HG03575 (cell line): ENCODE results near the gene KRTAP4-16.
"Not testable (repeated sequence)": the region's sequence is repeated elsewhere in the genome, so short reads cannot be mapped to it uniquely, and the experiment has no call there.

Experiments
- ATAC-seq: cut with Tn5 transposase; IDR thresholded peaks from one replicate; pipeline ENCODE4 v1.9.1; 2021; ENCODE audit not compliant: unreplicated experiment, insufficient number of reproducible peaks, low FRiP score; ENCODE audit errors: extremely low read depth

Gene KRTAP4-16

DNA sequence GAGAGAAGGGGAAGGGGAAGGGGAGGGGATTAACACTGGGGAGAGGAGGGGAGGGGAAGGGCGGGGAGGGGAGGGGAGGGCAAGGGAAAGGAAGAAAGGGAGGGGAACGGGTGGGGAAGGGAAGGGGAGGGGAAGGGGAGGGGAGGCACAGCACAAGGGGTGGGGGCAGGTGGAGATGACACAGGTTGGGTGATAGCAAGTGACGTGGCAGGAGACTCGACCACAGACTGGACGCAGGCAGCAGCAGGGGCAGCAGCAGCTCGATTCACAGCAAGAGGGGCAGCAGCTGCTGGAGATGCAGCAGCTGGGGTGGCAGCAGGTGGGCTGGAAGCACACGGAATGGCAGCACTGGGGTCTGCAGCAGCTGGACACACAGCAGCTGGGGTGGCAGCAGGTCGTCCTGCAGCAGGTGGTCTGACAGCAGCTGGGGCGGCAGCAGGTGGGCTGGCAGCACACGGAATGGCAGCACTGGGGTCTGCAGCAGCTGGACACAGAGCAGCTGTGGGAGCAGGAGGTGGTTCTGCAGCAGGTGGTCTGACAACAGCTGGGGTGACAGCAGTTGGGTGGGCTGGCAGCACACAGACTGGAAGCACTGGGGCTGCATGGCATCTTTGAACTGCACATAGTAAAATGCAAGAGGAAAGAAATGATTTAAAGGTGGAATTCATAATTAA, at the start of gene KRTAP4-16:
TSS of gene KRTAP4-16 (minus strand) at position 624 of the 674 bp plus-strand sequence. CDS start at position 624, 0 bp downstream.
- ATAC-seq: no peak

- no peak for ATAC-seq
Measured at GRCh38 chr17:41151525-41151924, 49.5 kb upstream of the KRTAP4-16 start.

DNA sequence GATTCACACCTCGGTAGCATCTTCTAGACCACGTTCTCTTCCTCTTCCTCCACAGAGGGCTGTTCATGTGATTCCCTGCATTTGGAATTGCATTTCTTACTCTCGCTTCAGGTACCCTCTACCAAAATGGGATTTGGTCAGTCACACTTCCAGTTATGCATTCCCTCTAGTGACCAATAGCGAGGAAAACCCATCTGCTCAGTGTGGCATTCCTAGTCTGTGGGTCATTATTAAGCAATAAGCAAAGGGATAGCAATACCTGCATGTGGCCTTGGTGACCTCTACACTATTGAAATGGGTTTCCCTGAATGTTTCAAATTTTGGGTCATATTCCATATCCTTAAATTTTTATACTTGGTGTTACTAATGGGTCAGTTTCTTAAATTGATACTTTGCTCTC, 48.0 kb upstream of the KRTAP4-16 start:
- no peak for ATAC-seq

DNA sequence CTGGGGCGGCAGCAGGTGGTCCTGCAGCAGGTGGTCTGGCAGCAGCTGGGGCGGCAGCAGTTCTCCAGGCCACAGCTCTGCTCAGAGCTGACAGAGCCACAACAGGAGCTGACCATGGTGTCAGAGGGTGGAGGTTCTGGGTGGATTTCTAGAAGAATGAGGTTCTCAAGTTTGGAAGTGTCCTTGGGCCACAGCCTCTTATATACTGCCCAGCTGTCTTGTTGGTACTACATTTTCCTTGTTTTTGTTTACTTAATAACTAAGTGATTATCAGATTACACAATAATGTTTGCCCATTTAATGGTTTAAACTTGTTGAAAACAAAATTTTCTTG, 47.6 kb upstream of the KRTAP4-16 start, which contains the start of gene KRTAP4-5:
TSS of gene KRTAP4-5 (minus strand) at position 174 of the 334 bp plus-strand sequence. CDS start at position 116, 58 bp downstream.
- no peak for ATAC-seq

- ATAC-seq: not testable (repeated sequence)
Measured at GRCh38 chr17:41148971-41149651, 47.1 kb upstream of the KRTAP4-16 start.

DNA sequence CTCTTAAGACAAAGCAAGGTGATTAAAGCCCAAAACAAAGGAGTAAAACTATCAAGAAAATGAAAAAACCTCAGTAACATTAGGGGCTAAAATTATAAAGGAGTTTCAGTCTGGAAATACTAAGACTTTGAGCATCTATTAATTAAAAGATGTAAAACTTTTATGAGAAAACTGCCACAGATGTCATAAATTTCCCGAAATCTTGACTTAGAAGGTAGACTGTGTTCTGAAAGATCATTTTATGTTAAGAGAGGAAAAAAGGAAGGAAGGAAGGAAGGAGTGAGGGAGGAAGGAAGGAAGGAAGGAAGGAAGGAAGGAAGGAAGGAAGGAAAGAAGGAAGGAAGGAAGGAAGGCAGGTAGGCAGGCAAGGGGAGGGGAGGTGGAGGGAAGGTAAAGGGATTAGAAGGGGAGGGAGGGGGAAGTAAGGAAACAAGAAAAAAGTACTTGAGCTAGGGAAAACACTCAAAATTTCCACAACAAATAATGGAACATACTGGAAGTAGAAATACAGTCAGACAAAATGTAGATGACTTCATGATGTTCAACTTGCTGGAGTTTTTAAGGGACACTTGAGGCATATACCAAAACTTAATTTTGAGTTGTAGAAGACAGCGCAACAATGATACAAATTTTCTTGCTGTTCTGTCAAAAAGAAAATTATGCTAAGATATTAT, 45.7 kb upstream of the KRTAP4-16 start:
- ATAC-seq: no peak

DNA sequence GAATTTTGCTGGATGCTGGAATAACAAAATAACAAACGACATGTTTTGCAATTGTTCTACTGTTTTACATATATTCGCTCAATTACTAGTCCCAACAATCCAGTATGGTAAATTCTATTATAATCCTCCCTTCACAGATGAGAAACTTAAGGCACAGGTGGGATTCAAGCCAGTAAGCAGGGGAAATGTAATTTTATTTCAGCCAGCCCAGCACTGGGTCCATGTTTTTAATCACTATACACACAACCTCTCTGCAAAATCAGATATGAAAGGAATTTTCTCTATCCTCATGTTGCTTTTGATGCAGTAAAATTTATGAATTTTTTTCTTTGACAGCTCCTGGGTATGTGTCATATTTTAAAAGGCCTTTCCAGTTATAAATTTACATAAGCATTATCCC, 43.3 kb upstream of the KRTAP4-16 start:
- ATAC-seq: no peak

DNA sequence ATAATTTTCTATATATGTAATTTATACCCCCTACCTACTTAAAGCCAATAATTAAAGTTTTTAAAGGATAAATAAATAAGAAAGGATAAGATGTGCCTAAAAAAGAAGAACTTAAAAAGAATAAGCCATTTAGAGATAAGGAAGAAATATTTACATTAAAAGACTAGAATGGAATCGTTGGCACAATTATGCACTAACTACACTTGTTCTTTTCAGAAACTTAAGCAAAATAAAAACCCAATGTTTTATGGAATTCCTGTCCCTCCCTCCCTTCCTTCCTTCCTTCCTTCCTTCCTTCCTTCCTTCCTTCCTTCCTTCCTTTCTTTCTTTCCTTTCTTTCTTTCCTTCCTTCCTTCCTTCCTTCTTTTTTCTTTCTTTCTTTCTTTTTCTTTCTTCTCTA, 42.8 kb upstream of the KRTAP4-16 start:
- ATAC-seq: no peak

- no peak for ATAC-seq
Measured at GRCh38 chr17:41141361-41141760, 39.4 kb upstream of the KRTAP4-16 start.

- ATAC-seq: no peak
Measured at GRCh38 chr17:41140360-41141131, 38.5 kb upstream of the KRTAP4-16 start, which contains the start of gene KRTAP4-6. TSS of gene KRTAP4-6 (minus strand) at chr17:41140544. CDS start at chr17:41140487, 57 bp downstream.

- not testable (repeated sequence) for ATAC-seq
Measured at GRCh38 chr17:41139865-41140264, 37.9 kb upstream of the KRTAP4-16 start.

DNA sequence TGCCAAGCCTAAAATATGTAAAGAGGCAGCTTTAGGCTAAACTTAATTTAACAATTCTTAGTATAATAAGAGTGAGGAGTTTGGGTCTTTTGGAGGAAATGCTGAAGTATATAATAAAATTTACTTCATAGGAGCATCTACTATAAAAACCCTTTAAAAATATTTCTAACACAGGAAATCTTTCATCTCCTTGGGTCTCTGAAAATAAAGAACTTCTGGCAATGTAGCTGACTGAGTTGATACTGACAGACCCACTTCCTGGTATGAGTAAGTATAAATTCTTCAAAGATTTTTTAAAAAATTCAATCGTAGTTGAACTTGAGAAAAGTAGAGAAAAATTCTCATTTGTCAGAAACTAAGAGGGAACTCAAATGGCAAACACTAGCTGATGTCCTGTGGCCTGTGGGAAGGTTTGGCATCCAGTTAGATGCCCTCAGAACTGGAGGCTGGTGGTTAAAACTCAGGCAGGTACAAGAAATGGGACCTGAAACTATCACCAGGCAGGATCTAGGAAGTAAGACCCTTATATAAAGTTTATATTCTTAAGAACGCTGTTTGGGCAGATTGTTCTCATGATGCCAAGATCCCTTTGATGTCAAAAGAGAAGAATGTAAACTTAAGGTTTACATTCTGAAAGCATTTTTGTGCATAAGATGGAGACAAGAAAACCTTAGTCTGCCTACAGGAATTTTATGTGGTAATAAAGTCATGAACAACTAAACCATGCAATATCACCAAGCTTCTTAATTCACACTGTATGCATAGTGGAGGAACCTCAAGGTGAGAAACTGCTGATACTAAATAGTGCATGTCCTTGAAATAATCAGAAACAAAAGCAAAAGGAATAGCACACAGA, 32.1 kb upstream of the KRTAP4-16 start:
- ATAC-seq: no peak

DNA sequence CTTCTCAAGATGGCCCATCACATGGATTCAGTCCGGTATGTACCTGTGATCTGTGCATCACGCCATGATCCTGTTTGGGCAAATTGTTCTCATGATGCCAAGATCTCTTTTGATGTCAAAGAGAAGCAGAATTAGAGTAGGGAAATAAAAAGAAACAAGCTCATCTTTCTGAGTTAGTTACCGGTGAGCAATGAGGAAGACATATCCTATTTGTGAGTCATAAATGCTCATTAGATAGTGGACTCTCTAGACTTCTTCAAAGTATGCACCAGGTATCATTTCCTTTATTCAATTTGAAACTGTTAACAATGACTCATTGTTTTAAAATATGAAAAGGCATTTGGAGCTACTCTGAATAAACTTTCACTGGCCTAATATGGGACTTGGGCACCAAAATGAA, 30.0 kb upstream of the KRTAP4-16 start:
- ATAC-seq: no peak

DNA sequence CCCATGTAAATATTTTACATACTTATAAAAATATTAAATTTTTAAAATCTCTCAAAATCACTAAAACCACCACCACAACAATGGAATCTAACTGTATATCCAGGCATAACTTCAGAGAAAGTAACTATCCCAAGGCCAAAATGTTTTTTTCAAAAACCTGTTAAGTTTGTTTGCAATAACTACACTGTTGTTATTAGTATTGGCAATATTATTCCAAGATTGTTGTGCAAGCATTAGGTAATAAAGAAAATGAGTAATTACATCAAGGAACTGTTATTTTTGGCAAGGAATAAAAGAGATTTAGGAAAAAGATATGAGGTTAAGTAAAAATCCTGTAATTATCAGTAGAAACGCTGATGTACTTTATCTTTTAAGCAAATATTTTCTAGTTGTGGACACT, 25.4 kb upstream of the KRTAP4-16 start:
- no peak for ATAC-seq

- ATAC-seq: no peak
Measured at GRCh38 chr17:41126412-41126811, 24.4 kb upstream of the KRTAP4-16 start.

GRCh38 chr17:41125064-41125463, 23.1 kb upstream of the KRTAP4-16 start:
- ATAC-seq: no peak

DNA sequence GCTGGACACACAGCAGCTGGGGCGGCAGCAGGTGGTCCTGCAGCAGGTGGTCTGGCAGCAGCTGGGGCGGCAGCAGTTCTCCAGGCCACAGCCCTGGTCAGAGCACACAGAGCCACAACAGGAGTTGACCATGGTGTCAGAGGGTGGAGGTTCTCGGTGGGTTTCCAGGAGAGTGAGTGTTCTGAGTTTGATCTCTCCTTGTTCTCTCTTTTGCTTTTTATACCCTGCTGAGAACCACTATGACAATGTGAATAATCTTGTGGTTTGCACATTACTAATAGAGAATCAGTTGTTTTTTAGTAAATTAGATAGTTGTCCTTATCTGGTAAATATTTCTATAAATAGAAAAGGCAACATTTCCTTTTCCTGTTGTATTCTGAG, 22.0 kb upstream of the KRTAP4-16 start, which contains the start of gene KRTAP4-12:
TSS of gene KRTAP4-12 (minus strand) at position 192 of the 381 bp plus-strand sequence. CDS start at position 132, 60 bp downstream.
- not testable (repeated sequence) for ATAC-seq

DNA sequence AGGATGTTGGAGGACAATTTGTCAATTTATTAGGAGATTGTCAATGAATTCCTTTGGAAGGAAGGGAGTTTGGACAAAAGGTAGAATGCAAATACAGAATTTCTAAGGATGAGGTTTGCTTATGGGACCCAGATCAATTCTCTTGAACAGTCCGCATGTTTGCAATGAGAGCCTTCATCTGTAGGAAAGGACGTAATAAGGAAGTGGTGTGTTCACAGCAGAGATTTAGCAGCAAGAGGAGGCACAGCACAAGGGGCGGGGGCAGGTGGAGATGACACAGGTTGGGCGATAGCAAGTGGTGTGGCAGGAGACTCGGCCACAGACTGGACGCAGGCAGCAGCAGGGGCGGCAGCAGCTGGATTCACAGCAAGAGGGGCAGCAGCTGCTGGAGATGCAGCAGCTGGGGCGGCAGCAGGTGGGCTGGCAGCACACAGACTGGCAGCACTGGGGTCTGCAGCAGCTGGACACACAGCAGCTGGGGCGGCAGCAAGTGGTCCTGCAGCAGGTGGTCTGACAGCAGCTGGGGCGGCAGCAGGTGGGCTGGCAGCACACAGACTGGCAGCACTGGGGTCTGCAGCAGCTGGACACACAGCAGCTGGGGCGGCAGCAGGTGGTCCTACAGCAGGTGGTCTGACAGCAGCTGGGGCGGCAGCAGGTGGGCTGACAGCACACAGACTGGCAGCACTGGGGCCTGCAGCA, 21.4 kb upstream of the KRTAP4-16 start:
- not testable (repeated sequence) for ATAC-seq
